MM.1S (cell line): ENCODE results near the gene LTB4R.

Source experiments
- DNase-seq: peaks from one replicate; pipeline ENCODE4 v3.0.0-alpha.2; 2015
- H2AFZ ChIP-seq: fragments of 300-600 bp; sonication (generic); 2 replicates; pipeline ENCODE4 v1.6.0; 2016; ENCODE audit warnings: antibody characterized with exemption, low read length
- H3F3A ChIP-seq: fragments of 300-600 bp; sonication (generic); 2 replicates; pipeline ENCODE4 v1.6.1; 2016; ENCODE audit warnings: mild to moderate bottlenecking, antibody characterized with exemption, low read length, moderate library complexity, mixed read lengths; ENCODE audit not compliant: insufficient read depth
- H3K27ac ChIP-seq: fragments of 300-600 bp; sonication (generic); 2 replicates; pipeline ENCODE4 v1.5.1; 2016; ENCODE audit warnings: mild to moderate bottlenecking, low read length
- H3K27me3 ChIP-seq: fragments of 300-600 bp; sonication (generic); replicated peaks from 2 replicates; pipeline ENCODE4 v1.6.0; 2016; ENCODE audit warnings: low read length; ENCODE audit not compliant: insufficient read depth
- H3K36me3 ChIP-seq: fragments of 300-600 bp; sonication (generic); replicated peaks from 2 replicates; pipeline ENCODE4 v1.6.1; 2016; ENCODE audit warnings: mild to moderate bottlenecking, low read length, mixed read lengths; ENCODE audit not compliant: insufficient read depth
- H3K4me1 ChIP-seq: fragments of 300-600 bp; sonication (generic); 2 replicates; pipeline ENCODE4 v1.6.1; 2016; ENCODE audit warnings: low read length, mixed read lengths
- H3K4me2 ChIP-seq: fragments of 300-600 bp; sonication (generic); 2 replicates; pipeline ENCODE4 v1.6.0; 2016; ENCODE audit warnings: low read depth, low read length
- H3K4me3 ChIP-seq: fragments of 300-600 bp; sonication (generic); 2 replicates; pipeline ENCODE4 v1.5.1; 2016; ENCODE audit warnings: low read length, mixed read lengths
- H3K79me2 ChIP-seq: fragments of 300-600 bp; sonication (generic); 2 replicates; pipeline ENCODE4 v1.6.1; 2016; ENCODE audit warnings: mixed run types, low read length, mixed read lengths
- H3K9ac ChIP-seq: fragments of 300-600 bp; sonication (generic); 2 replicates; pipeline ENCODE4 v1.6.1; 2016; ENCODE audit warnings: low read length, mixed read lengths
- H3K9me2 ChIP-seq: fragments of 300-600 bp; sonication (generic); replicated peaks from 2 replicates; pipeline ENCODE4 v1.6.1; 2016; ENCODE audit warnings: mild to moderate bottlenecking, low read length, mixed read lengths; ENCODE audit not compliant: insufficient read depth
- H3K9me3 ChIP-seq: fragments of 300-600 bp; sonication (generic); replicated peaks from 2 replicates; pipeline ENCODE4 v1.6.1; 2016; ENCODE audit warnings: mild to moderate bottlenecking, low read length, mixed read lengths; ENCODE audit not compliant: insufficient read depth
- H4K20me1 ChIP-seq: fragments of 300-600 bp; sonication (generic); 2 replicates; pipeline ENCODE4 v1.6.1; 2016; ENCODE audit warnings: mild to moderate bottlenecking, low read length, moderate library complexity, mixed read lengths; ENCODE audit not compliant: insufficient read depth
- EZH2 ChIP-seq: fragments of 300-600 bp; sonication (generic); optimal IDR thresholded peaks from 2 replicates; pipeline ENCODE3; 2017; ENCODE audit warnings: low read depth, mild to moderate bottlenecking, antibody characterized with exemption, low read length, mixed read lengths
- EZH2phosphoT487 ChIP-seq: fragments of 300-600 bp; sonication (generic); IDR thresholded peaks from 2 replicates; pipeline ENCODE4 v1.6.1; 2018; ENCODE audit warnings: antibody characterized with exemption, low read length
- TF ChIP-seq, protein P1 (sequence below): fragments of 300-600 bp; sonication (generic); IDR thresholded peaks from 2 replicates; pipeline ENCODE4 v1.5.1; 2016; ENCODE audit warnings: antibody characterized with exemption, low read length, mixed read lengths

The LTB4R gene

DNA sequence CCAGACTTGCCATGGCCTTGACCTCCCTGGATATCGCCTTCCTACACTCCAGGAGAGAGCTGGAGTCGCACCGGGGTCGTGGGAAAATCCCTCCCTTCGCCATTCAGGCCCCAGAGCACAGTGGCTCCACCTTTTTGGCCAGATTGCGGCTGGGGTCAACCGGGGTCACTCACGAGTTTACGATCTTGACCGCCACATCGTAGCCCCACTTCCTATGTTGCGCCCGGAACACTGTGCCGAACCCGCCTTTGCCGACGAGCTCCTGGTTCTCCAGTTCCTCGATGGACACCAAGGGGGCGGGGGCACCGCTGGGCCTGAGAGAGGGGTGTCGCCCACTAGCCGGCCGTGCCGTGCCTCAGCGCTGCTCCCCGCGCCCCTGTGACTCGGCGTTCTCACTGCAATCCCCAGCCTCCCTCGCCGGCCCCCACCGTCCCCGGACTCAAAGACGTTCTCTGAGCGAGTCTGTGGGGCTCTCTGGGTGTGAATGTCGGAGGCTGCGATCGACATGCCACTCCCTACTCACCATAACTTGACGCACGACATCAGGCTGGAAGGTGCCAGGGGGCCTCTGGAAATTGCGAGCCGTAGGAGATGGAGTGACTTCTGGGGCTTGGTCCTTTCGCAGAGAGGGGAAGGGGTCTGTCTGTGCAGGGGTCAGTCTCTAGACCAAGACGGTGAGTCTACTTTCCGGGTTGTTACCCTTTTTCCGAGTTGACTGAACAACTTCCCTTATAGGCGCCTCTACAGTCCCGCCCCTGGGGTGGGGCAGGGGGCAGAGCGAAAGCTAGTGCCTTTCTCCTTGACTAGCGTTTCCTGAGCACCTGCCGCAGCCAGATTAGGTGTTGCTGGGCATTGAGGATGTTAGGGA lies 28.2 kb downstream of the LTB4R start, which contains the start of gene RIPK3:
Gene RIPK3 (minus strand): TSS at position 708 of the 868 bp plus-strand sequence. CDS start 165 bp downstream, at position 543.
- Histone ChIP-seq H4K20me1 (no peaks in the 10 kb centered on the region), H3K9me3 (no peaks in the 10 kb centered on the region), H3K4me1 (no peaks in the 10 kb centered on the region), H3K9me2 (no peaks in the 10 kb centered on the region), H3K79me2 (no peaks in the 10 kb centered on the region), H3K36me3 (no peaks in the 10 kb centered on the region), H2AFZ (peak within 1 kb of the TSS; percentile 93), H3K4me3 (peak within 1 kb of the TSS; percentile 68), H3F3A (no peaks in the 10 kb centered on the region), H3K27ac (no peak within 1 kb of the TSS), H3K4me2 (peak within 1 kb of the TSS; percentile 79), H3K9ac (peak within 1 kb of the TSS; percentile 37; the same call in 1 of the 2 replicates), H3K27me3 (no peaks in the 10 kb centered on the region)
- peak; percentile 52 for DNase-seq
- TF ChIP-seq EZH2 (no peak), EZH2phosphoT487 (no peak)
- TF ChIP-seq, protein P1, sequence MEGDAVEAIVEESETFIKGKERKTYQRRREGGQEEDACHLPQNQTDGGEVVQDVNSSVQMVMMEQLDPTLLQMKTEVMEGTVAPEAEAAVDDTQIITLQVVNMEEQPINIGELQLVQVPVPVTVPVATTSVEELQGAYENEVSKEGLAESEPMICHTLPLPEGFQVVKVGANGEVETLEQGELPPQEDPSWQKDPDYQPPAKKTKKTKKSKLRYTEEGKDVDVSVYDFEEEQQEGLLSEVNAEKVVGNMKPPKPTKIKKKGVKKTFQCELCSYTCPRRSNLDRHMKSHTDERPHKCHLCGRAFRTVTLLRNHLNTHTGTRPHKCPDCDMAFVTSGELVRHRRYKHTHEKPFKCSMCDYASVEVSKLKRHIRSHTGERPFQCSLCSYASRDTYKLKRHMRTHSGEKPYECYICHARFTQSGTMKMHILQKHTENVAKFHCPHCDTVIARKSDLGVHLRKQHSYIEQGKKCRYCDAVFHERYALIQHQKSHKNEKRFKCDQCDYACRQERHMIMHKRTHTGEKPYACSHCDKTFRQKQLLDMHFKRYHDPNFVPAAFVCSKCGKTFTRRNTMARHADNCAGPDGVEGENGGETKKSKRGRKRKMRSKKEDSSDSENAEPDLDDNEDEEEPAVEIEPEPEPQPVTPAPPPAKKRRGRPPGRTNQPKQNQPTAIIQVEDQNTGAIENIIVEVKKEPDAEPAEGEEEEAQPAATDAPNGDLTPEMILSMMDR = no peak

DNA sequence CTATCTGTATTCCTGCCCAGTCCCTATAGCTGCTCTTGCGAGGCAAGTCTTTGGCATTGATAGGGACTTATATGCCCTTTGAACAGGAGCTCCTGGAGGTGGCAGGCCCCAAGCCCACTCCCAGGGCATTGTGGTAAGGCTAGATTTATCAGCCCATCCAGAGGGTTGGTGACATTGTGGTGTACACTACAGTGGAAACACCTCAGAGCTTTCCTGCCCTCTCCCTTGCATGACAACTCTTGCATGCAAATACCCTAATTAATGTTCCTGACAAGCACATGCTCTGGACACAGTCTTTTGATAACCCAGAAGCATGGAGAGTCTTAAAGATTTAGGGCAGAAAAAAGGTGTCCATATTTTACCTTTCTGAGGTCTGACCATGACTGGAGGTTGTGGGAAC lies 29.3 kb downstream of the LTB4R start:
- no peaks in the 10 kb centered on the region for H4K20me1 ChIP-seq
- no peak overlapping the region for H3K4me2 ChIP-seq
- H3K79me2 ChIP-seq = no peaks in the 10 kb centered on the region
- no peaks in the 10 kb centered on the region for H3K4me1 ChIP-seq
- H3K27ac ChIP-seq = no peak overlapping the region
- H3F3A ChIP-seq = no peaks in the 10 kb centered on the region
- no peak for TF ChIP-seq EZH2phosphoT487
- TF ChIP-seq, protein P1 = no peak
- no peak for TF ChIP-seq EZH2
- H3K36me3 ChIP-seq = no peaks in the 10 kb centered on the region
- no peaks in the 10 kb centered on the region for H3K9me3 ChIP-seq
- no peaks in the 10 kb centered on the region for H3K9me2 ChIP-seq
- no peaks in the 10 kb centered on the region for H3K27me3 ChIP-seq
- H2AFZ ChIP-seq = no peak overlapping the region
- no peak overlapping the region for H3K9ac ChIP-seq
- no peak overlapping the region for H3K4me3 ChIP-seq
- no peak for DNase-seq

DNA sequence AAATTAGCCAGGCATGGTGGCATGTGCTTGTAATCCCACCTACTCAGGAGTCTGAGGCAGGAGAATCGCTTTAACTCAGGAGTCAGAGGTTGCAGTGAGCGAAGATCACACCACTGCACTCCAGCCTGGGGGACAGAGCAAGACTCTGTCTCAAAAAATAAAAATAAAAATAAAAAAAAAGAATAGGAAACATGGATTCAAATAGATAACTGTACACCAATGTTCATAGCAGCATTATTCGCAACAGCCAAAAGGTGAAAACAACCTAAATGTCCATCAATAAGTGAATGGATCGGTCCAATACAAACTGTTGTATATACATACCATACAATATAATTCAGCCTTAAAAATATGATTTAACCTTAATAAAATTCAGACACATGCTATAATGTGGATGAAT lies 31.6 kb downstream of the LTB4R start:
- H3K9ac ChIP-seq = no peak overlapping the region
- H3K27me3 ChIP-seq = no peaks in the 10 kb centered on the region
- DNase-seq = no peak

More for the DNA sequence above, 31.6 kb downstream of the LTB4R start:
- Histone ChIP-seq H2AFZ (no peak overlapping the region), H3K4me2 (no peak overlapping the region), H3K79me2 (no peaks in the 10 kb centered on the region), H3K4me3 (no peak overlapping the region), H3K27ac (no peak overlapping the region), H3F3A (no peaks in the 10 kb centered on the region), H3K4me1 (no peaks in the 10 kb centered on the region), H3K9me2 (no peaks in the 10 kb centered on the region), H3K36me3 (no peaks in the 10 kb centered on the region), H3K9me3 (no peaks in the 10 kb centered on the region), H4K20me1 (no peaks in the 10 kb centered on the region)
- TF ChIP-seq, protein P1 = no peak
